ENCODE measurements around the gene P2RY8.

P2RY8 gene

DNA sequence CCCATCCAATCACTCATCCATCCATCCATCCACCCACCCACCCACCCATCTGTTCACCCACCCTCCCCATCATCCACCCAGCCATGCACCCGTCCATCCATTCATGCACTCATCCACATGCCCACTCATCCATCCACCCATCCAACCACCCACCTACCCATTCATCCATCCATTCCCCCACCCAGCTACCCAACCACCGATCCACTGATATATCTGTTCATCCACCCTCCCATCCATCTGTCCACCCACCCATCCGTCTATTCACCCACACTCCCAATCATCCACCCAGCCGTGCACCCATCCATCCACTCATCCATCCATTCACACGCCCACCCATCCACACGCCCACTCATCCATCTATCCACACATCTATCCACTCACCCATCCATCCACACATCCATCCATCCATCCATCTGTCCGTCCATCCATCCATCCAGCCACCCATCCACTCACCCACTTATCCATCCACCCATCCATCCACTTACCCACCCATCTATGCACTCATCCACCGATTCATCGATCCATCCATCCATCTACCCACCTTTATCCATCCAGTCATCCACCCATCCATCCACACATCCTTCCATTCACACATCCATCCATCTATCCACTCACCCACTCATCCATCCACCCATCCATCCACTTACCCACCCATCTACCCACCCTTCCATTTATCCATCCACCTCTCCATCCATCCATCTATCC, 112.7 kb downstream of the P2RY8 start:
- CTCF ChIA-PET = no interaction called here
- POLR2A ChIA-PET = no interaction called here
- TF ChIP-seq, protein P1, sequence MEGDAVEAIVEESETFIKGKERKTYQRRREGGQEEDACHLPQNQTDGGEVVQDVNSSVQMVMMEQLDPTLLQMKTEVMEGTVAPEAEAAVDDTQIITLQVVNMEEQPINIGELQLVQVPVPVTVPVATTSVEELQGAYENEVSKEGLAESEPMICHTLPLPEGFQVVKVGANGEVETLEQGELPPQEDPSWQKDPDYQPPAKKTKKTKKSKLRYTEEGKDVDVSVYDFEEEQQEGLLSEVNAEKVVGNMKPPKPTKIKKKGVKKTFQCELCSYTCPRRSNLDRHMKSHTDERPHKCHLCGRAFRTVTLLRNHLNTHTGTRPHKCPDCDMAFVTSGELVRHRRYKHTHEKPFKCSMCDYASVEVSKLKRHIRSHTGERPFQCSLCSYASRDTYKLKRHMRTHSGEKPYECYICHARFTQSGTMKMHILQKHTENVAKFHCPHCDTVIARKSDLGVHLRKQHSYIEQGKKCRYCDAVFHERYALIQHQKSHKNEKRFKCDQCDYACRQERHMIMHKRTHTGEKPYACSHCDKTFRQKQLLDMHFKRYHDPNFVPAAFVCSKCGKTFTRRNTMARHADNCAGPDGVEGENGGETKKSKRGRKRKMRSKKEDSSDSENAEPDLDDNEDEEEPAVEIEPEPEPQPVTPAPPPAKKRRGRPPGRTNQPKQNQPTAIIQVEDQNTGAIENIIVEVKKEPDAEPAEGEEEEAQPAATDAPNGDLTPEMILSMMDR (IDR thresholded peaks at IDR 0.05; ENCODE audit: insufficient read depth, low read length, missing control alignments) = no peak

DNA sequence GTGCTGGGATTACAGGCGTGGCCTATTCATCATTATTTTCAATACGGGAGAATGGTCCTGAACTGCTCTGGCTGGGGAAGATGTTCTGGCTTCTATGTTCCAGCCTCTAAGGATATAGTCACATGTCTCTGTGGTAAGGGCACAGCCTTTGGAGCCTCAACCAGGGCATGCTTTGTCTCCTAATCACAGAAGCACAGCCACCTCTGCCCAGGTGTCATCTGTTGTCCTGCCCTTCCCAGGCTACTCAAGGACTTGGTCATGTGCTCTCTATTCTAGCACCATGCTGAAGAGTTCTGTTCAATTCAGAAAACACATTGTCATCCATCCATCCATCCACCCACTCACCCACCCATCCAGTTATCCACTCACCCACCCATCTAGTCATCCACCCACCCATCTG, 113.8 kb downstream of the P2RY8 start:
- ChIA-PET CTCF (no interaction called here), POLR2A (no interaction called here)
- H3K4me3 ChIP-seq (ENCODE audit: low read depth, low read length) = no peak overlapping the region
- TF ChIP-seq, protein P1 (IDR thresholded peaks at IDR 0.05; ENCODE audit: insufficient read depth, low read length, missing control alignments) = no peak
- DNase-seq (ENCODE audit: low read depth, low spot score) = no peak

More for the DNA sequence above, 112.7 kb downstream of the P2RY8 start:
- DNase-seq (ENCODE audit: low read depth, low spot score) = no peak
- no peak overlapping the region for H3K4me3 ChIP-seq (ENCODE audit: low read depth, low read length)

DNA sequence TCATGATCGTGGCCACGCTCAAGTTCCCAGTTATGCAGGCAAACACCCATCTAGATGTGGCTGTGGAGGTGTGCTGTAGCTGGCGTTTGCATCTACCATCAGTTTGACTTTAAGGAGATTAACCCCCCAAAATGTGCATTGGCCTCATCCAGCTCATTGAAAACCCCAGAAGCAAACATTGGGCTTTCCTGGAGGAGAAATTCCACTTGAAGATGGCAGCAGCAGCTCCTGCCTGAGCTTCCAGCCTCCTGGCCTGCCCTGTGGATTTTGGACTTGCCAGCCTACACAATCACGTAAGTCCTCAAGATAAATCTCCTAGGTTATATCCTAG, 114.9 kb downstream of the P2RY8 start:
- ChIA-PET POLR2A (no interaction called here), CTCF (no interaction called here)
- H3K4me3 ChIP-seq (ENCODE audit: low read depth, low read length) = no peak overlapping the region
- DNase-seq (ENCODE audit: low read depth, low spot score) = no peak
- TF ChIP-seq, protein P1 (IDR thresholded peaks at IDR 0.05; ENCODE audit: insufficient read depth, low read length, missing control alignments) = no peak

DNA sequence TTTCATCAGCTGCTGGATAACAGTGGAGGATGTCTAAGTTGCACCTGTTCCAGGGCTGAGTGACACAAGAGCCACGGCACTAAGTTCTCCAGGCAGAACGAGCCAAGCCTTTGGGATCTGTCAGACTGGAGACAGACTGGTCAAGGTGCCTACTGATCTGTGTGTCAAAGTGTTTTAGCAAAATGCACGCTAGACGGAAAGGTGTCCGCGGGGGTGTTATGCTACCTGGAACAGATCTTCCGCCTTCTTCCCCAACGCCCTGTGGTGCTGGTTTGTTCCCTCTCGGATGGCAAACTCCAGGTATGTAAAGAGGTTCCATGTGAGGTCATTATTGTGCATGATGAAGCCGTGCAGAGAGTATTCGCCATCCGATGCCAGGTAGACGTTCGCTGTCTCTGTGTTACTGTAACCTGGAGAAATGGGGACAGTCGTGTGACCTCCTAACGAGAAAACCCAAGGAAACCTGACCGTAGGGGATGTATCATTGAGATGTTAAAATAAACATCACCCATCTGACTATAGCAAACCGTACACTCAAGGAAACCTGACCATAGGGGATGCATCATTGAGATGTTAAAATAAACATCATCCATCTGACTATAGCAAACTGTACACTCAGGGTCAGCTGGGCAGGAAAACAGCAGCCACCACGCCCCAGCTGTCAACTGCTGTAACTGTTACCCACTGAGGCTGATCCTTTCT, 115.4 kb downstream of the P2RY8 start:
- CTCF ChIA-PET = no interaction called here
- H3K4me3 ChIP-seq (ENCODE audit: low read depth, low read length) = no peak overlapping the region
- POLR2A ChIA-PET = no interaction called here
- DNase-seq (ENCODE audit: low read depth, low spot score) = no peak
- TF ChIP-seq, protein P1 (IDR thresholded peaks at IDR 0.05; ENCODE audit: insufficient read depth, low read length, missing control alignments) = no peak

DNA sequence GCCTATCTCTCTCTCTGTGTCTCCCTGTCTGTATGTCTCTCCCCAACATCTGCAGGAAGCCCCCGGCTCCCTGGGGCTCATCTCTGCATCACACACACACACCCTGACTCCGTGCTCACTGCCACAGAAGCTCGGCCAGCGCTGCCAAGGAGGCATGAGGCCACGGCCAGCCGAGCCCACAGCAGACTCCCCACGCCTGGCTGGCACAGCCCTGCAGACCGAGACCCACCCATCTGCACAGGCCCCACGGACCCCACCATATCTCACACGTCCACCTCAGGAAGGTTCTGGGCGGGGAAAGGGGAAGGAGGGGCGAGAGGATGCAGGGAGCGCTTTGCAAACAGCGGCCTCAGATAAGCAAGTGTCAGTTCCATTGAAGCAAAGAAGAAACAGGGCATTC, 116.6 kb downstream of the P2RY8 start:
- no peak for DNase-seq (ENCODE audit: low read depth, low spot score)
- CTCF ChIA-PET = no interaction called here
- H3K4me3 ChIP-seq (ENCODE audit: low read depth, low read length) = no peak overlapping the region
- POLR2A ChIA-PET = no interaction called here
- TF ChIP-seq, protein P1 (IDR thresholded peaks at IDR 0.05; ENCODE audit: insufficient read depth, low read length, missing control alignments) = no peak

DNA sequence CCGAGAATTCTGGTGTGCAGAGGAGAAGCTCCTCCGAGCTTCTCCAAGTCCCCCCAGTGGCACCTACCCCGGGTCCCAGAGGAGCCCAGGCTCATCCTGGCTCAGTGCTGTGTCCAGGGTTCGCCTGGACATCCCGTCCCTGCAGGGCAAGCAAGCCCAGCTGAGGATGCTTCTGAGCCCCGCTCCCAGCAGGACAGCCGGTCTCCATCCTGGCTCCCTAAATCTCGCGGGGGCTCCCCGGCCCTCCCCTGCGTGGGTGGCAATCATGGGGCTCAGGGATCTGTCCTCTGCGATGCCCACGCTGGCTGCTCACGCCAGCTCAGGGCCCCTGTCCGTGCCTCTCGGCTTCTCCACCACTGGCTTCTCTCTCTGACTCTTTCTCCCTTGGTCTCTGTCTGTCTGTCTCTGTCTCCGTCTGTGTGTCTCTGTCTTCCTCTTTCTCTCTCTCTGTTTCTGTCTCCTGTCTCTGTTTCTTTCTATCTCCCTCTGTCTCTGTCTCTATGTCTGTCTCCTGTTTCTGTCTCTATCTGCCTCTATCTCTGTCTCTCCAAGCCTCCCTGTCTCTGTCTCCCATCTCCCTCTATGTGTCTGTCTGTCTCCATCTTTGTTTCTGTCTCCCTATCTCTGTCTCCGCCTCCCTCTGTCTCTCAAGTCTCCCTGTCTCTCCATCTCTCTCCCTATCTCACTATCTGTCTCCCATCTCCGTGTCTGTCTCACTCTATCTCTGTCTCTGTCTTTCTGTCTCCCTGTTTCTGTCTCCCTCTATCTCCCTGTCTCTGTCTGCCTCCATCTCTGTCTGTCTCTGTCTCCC, 117.2 kb downstream of the P2RY8 start:
- POLR2A ChIA-PET = no interaction called here
- CTCF ChIA-PET = no interaction called here
- TF ChIP-seq, protein P1 (IDR thresholded peaks at IDR 0.05; ENCODE audit: insufficient read depth, low read length, missing control alignments) = no peak
- H3K4me3 ChIP-seq (ENCODE audit: low read depth, low read length) = no peak overlapping the region
- DNase-seq (ENCODE audit: low read depth, low spot score) = no peak
